Upper lobe of right lung (tissue), 1 donor: Measurements from ENCODE around the gene ACTRT2. TPM values are rescaled to one million over a fixed set of nuclear protein-coding genes. Genes with fewer than 3 reads are reported as not detected.
A peak's percentile ranks its signal among the peaks of the same experiment; 100 is the strongest.

ENCODE experiments used
- ATAC-seq: fragments of 200-7000 bp; cut with Tn5 transposase; one replicate; pipeline ENCODE4 v1.9.1; 2020; ENCODE audit warnings: mild to moderate bottlenecking, moderate library complexity
- DNase-seq: peaks from one replicate; pipeline ENCODE4 v3.0.0-alpha.2; 2020
- H3K27ac ChIP-seq: fragments of 200-600 bp; one replicate; pipeline ENCODE4 v1.8.0; 2022
- H3K27me3 ChIP-seq: fragments of 200-600 bp; one replicate; pipeline ENCODE4 v1.8.0; 2022; ENCODE audit warnings: mild to moderate bottlenecking
- H3K36me3 ChIP-seq: fragments of 200-600 bp; one replicate; pipeline ENCODE4 v1.8.0; 2022
- H3K4me1 ChIP-seq: fragments of 200-600 bp; one replicate; pipeline ENCODE4 v1.8.0; 2022
- H3K4me3 ChIP-seq: fragments of 200-600 bp; one replicate; pipeline ENCODE4 v1.8.0; 2022; ENCODE audit warnings: mild to moderate bottlenecking
- H3K9me3 ChIP-seq: fragments of 200-600 bp; one replicate; pipeline ENCODE4 v1.8.0; 2022
- CTCF ChIP-seq: fragments of 200-600 bp; IDR thresholded peaks from one replicate; pipeline ENCODE4 v1.8.0; 2022; ENCODE audit warnings: antibody characterized with exemption
- intact Hi-C: fragments of 100-400 bp; cut with DNase I; formaldehyde crosslinking; loops from one replicate; pipeline ENCODE4 v1.11.0; 2022
- total RNA-seq: library from RNA; stranded (reverse); fragmentation: NEBNext Ultra II Directional; extraction: Animal tissue kit (Norgen Biotek cat#: 25700); gene quantifications from one replicate; pipeline ENCODE4 v1.2.1, GENCODE V29; 2021
- donor health status: DM: no; HTN: yes; CAD: no; lungs with severe emphysema.

ACTRT2 gene
- total RNA-seq, 1 donor from 2014 or later, result not detected

- TF ChIP-seq CTCF, result no peak
- Histone ChIP-seq H3K4me3 (no peak overlapping the region), H3K27ac (no peak overlapping the region), H3K36me3 (no peaks in the 10 kb centered on the region), H3K4me1 (no peaks in the 10 kb centered on the region), H3K9me3 (no peaks in the 10 kb centered on the region), H3K27me3 (peaks cover 33% of the 10 kb centered on the region)
- intact Hi-C loops, result no loop called here
- ATAC-seq, result no peak
- peak; percentile 39 for DNase-seq
Measured at GRCh38 chr1:3016641-3017439, 4.4 kb upstream of the ACTRT2 start.

DNA sequence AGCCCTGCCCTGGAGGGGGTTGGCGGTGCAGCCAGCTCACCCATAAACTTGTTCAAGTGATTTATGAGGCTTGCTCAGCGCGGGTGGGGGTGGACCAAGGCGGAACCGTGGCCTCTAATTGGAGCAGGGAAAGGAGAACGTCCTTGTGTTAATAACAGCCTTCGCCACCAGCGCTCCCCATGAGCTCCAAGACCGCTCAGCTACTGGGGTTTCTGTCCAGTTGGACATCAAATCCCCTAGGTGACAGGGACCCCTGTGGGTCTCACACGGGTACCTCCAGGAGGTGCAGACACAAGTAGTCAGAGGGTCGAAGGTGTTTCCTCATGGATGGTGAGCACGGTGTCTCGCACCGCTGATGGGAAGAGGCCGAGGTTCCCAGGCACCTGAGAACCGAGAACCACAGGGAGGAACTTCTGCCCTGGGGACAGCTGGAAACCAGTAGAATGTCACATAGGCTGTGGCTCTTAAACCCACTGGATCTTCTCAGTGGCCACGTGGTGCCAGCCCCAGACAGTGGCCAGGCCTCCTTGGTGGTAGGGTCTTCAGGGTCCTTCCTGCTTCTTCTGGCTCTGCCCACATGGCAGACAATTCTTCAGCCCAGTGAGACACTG lies 3.7 kb upstream of the ACTRT2 start:
- ATAC-seq (no peak), DNase-seq (no peak)
- Histone ChIP-seq H3K27ac (no peak overlapping the region), H3K9me3 (no peaks in the 10 kb centered on the region), H3K4me1 (no peaks in the 10 kb centered on the region), H3K4me3 (no peak overlapping the region), H3K27me3 (peaks cover 28% of the 10 kb centered on the region), H3K36me3 (no peaks in the 10 kb centered on the region)
- TF ChIP-seq CTCF, result no peak
- intact Hi-C loops, result no loop called here

- DNase-seq (no peak), ATAC-seq (no peak)
- TF ChIP-seq CTCF, result no peak
- intact Hi-C loops, result no loop called here
- no peaks in the 10 kb centered on the region for H3K4me1 ChIP-seq
- no peak overlapping the region for H3K4me3 ChIP-seq
- H3K9me3 ChIP-seq, result no peaks in the 10 kb centered on the region
- H3K36me3 ChIP-seq, result no peaks in the 10 kb centered on the region
- peaks cover 23% of the 10 kb centered on the region for H3K27me3 ChIP-seq
- H3K27ac ChIP-seq, result no peak overlapping the region
Measured at GRCh38 chr1:3018051-3018471, 3.2 kb upstream of the ACTRT2 start.

DNA sequence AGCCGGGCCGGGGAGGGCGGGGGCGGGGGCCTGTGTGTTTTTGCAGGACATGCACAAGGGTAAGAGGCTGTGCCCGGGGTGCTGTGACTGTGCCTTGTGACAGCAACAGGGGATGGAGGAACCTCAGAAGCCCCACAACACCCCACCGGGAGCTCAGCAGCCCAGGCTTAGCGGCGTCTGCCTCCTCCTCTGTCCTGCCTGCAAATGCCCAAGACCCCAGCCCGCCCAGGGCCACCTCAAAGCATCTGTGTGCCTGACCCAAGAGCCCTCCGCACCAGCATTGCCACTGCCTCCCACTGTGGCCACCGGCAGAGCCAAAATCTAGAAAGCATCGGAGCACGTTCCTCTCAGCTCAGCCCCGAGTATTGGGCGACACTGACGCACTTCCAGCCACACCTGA lies 2.7 kb upstream of the ACTRT2 start:
- DNase-seq (peak; percentile 52), ATAC-seq (no peak)
- Histone ChIP-seq H3K4me3 (no peak overlapping the region), H3K27ac (no peak overlapping the region), H3K36me3 (no peaks in the 10 kb centered on the region), H3K4me1 (no peaks in the 10 kb centered on the region), H3K9me3 (no peaks in the 10 kb centered on the region), H3K27me3 (peaks cover 20% of the 10 kb centered on the region)
- intact Hi-C loops, result no loop called here
- TF ChIP-seq CTCF, result no peak

DNA sequence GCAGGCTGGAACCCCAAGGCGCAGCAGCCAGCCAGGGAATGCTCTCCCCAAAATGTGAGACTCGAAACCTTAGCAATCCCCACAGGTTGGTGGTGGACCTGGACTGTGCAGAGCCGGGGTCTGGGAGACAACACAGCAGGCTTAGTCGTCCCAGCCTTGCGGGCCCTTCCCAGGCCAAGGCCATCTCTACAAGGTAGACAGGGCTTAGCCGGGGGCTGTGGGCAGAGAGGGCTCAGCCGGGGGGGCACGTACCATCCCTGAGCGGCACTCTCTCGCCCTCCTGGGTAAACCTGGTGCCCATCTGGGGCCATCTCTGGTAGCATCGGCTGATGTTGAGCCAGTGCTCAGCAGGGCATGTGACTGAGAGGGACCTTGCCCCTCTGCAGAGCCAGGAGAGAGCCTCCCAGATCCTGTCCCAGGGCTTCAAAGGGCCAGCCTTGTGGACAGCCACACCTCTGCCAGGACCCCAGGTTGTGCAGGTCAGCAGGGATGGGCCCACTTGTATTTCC lies 2.2 kb upstream of the ACTRT2 start:
- Histone ChIP-seq H3K27me3 (peaks cover 15% of the 10 kb centered on the region), H3K27ac (no peak overlapping the region), H3K36me3 (no peaks in the 10 kb centered on the region), H3K9me3 (no peaks in the 10 kb centered on the region), H3K4me3 (no peak overlapping the region), H3K4me1 (no peaks in the 10 kb centered on the region)
- DNase-seq (peak; percentile 38), ATAC-seq (no peak)
- TF ChIP-seq CTCF, result no peak
- intact Hi-C loops, result no loop called here
